Panc1 (cell line): Measurements from ENCODE around the gene SLC39A8. TPM values are rescaled to one million over a fixed set of nuclear protein-coding genes. Genes with fewer than 3 reads are reported as not detected.

Experiments used
- ATAC-seq: fragments of 200-7000 bp; cut with Tn5 transposase; 2 replicates; pipeline ENCODE4 v1.9.1; 2020; ENCODE audit warnings: mild to moderate bottlenecking, moderate library complexity
- BruUV-seq: library from RNA; stranded (reverse); fragments of 400-500 nt; replicated peaks from 2 replicates; lab custom pipeline; 2021; lab: Mats Ljungman, UMichigan
- CTCF ChIA-PET: fragments of 300-600 bp; sonication (Branson Sonifier 250); formaldehyde crosslinking; loops from one replicate; lab custom pipeline; 2022; ENCODE audit warnings: antibody characterized with exemption; lab: Charles Lee
- POLR2A ChIA-PET: fragments of 300-600 bp; sonication (Branson Sonifier 250); formaldehyde crosslinking; loops from one replicate; lab custom pipeline; 2022; ENCODE audit warnings: antibody characterized with exemption; lab: Charles Lee
- DNase-seq: peaks from one replicate; pipeline ENCODE4 v3.0.0-alpha.2; 2010; ENCODE audit warnings: low read depth, low spot score
- H3K27ac ChIP-seq: 2 replicates; pipeline ENCODE4 v1.5.1; 2011; ENCODE audit warnings: mild to moderate bottlenecking, low read length, inconsistent platforms
- H3K27me3 ChIP-seq: fragments of 200-500 bp; sonication (Bioruptor generic); 2 replicates; pipeline ENCODE4 v1.6.0; 2014; ENCODE audit warnings: low read length, inconsistent platforms; ENCODE audit not compliant: control insufficient read depth, insufficient read depth
- H3K36me3 ChIP-seq: fragments of 200-500 bp; sonication (Bioruptor generic); 2 replicates; pipeline ENCODE4 v1.5.1; 2014; ENCODE audit warnings: inconsistent platforms, mild to moderate bottlenecking, low read length, moderate library complexity; ENCODE audit not compliant: control insufficient read depth, insufficient read depth
- H3K4me1 ChIP-seq: 2 replicates; pipeline ENCODE4 v1.5.1; 2011; ENCODE audit warnings: inconsistent platforms, mild to moderate bottlenecking, low read length, moderate library complexity; ENCODE audit not compliant: control insufficient read depth, insufficient read depth
- H3K4me3 ChIP-seq, 2 experiments: 2 replicates each; pipeline ENCODE4 v1.5.1; 2011 to 2012; ENCODE audit warnings: low read depth in 2 of 2, low read length in 2 of 2, mild to moderate bottlenecking in 2 of 2, inconsistent platforms in 1 of 2, moderate library complexity in 1 of 2
- H3K9me3 ChIP-seq: fragments of 200-500 bp; sonication (Bioruptor generic); 2 replicates; pipeline ENCODE4 v1.5.1; 2014; ENCODE audit warnings: low read depth, mild to moderate bottlenecking, inconsistent platforms, low read length, moderate library complexity; ENCODE audit not compliant: control insufficient read depth, insufficient read depth
- POLR2AphosphoS5 ChIP-seq: IDR thresholded peaks from 2 replicates; pipeline ENCODE4 v1.6.1; 2012; ENCODE audit warnings: mild to moderate bottlenecking, low read depth, low read length, moderate library complexity
- REST ChIP-seq, 2 experiments: IDR thresholded peaks; 2 replicates each; pipeline ENCODE4 v1.6.1; 2011 to 2012; ENCODE audit warnings: low read depth in 2 of 2, control low read depth in 1 of 2, low read length in 1 of 2, mild to moderate bottlenecking in 1 of 2, moderate library complexity in 1 of 2; ENCODE audit not compliant: insufficient read depth in 1 of 2
- SIN3A ChIP-seq: IDR thresholded peaks from 2 replicates; pipeline ENCODE4 v1.6.1; 2012; ENCODE audit warnings: low read depth, mild to moderate bottlenecking, low read length, moderate library complexity, borderline replicate concordance; ENCODE audit not compliant: insufficient read depth
- TCF7L2 ChIP-seq: IDR thresholded peaks from 2 replicates; pipeline ENCODE4 v1.6.1; 2011; ENCODE audit warnings: mild to moderate bottlenecking, low read depth, low read length, inconsistent platforms
- in situ Hi-C: cut with HindIII; loops from 2 replicates; pipeline ENCODE4 v1.10.0; 2016; ENCODE audit warnings: low sequenced_read_pairs, low pct_unique_long_range_greater_than_20kb
- intact Hi-C: fragments of 100-400 bp; cut with micrococcal nuclease; formaldehyde crosslinking; loops from one replicate; pipeline ENCODE4 v1.10.0; 2022; ENCODE audit not compliant: unreplicated experiment
- total RNA-seq: library from RNA; stranded (reverse); gene quantifications from one replicate; pipeline ENCODE4 v1.2.1, GENCODE V29; 2021; ENCODE audit not compliant: unreplicated experiment
- TF ChIP-seq, protein P1 (sequence below): fragments of 450-650 bp; IDR thresholded peaks from 2 replicates; pipeline ENCODE4 v1.5.1; 2017; ENCODE audit warnings: mild to moderate bottlenecking

SLC39A8 gene
- total RNA-seq, 1 experiment from 2014 or later: 1.4 TPM

DNA sequence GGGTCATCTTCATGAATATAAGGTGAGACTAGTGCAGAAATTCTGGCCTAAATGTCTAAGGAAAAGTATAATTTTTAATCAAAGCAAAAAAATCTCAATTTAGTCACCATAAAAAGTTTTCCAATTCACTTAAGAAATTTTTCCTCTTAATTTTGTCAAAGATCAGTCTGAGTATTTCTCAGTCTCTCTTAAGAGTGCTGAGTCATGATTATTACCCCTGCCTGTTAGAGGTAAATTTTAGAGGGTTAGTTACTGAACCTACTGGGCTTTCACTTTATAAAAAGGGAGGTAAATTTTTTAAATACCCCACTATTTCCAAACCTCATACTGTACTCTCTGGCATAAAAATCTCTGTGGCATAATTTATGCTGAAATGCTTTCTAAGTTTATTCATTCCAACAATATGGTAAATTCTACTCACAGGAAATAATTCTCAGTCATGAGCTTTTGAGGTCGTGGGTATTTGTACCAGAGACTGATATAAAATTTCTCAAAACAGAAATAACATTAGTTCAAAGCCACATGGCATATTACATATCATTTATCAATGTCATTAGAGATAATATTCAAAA, 122.4 kb downstream of the SLC39A8 start:
- H3K27me3 ChIP-seq: no peaks in the 10 kb centered on the region
- ChIA-PET POLR2A (no interaction called here), CTCF (no interaction called here)
- H3K27ac ChIP-seq: no peak overlapping the region
- ATAC-seq: no peak
- no peaks in the 10 kb centered on the region for H3K9me3 ChIP-seq
- no peak for DNase-seq
- intact Hi-C loops (no loop called here), in situ Hi-C loops (no loop called here)
- no peak overlapping the region for H3K4me3 ChIP-seq
- BruUV-seq: no TSS peak
- TF ChIP-seq, protein P1, sequence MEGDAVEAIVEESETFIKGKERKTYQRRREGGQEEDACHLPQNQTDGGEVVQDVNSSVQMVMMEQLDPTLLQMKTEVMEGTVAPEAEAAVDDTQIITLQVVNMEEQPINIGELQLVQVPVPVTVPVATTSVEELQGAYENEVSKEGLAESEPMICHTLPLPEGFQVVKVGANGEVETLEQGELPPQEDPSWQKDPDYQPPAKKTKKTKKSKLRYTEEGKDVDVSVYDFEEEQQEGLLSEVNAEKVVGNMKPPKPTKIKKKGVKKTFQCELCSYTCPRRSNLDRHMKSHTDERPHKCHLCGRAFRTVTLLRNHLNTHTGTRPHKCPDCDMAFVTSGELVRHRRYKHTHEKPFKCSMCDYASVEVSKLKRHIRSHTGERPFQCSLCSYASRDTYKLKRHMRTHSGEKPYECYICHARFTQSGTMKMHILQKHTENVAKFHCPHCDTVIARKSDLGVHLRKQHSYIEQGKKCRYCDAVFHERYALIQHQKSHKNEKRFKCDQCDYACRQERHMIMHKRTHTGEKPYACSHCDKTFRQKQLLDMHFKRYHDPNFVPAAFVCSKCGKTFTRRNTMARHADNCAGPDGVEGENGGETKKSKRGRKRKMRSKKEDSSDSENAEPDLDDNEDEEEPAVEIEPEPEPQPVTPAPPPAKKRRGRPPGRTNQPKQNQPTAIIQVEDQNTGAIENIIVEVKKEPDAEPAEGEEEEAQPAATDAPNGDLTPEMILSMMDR: no peak
- no peak for TF ChIP-seq POLR2AphosphoS5
- TF ChIP-seq REST (IDR thresholded peaks at IDR 0.05; ENCODE audit: insufficient read depth in 1 of 2, low read depth in 2 of 2, low read length in 1 of 2): no peak
- no peak for TF ChIP-seq TCF7L2
- no peak for TF ChIP-seq SIN3A
- no peaks in the 10 kb centered on the region for H3K4me1 ChIP-seq
- H3K36me3 ChIP-seq: no peaks in the 10 kb centered on the region

GRCh38 chr4:102219129-102219528, 126.2 kb downstream of the SLC39A8 start:
- Histone ChIP-seq H3K4me1 (no peaks in the 10 kb centered on the region), H3K27ac (no peak overlapping the region), H3K9me3 (no peaks in the 10 kb centered on the region), H3K4me3 (no peak overlapping the region), H3K36me3 (no peaks in the 10 kb centered on the region), H3K27me3 (no peaks in the 10 kb centered on the region)
- ChIA-PET POLR2A (no interaction called here), CTCF (no interaction called here)
- DNase-seq (no peak), ATAC-seq (no peak)
- in situ Hi-C loops (no loop called here), intact Hi-C loops (no loop called here)
- TF ChIP-seq TCF7L2 (no peak), SIN3A (no peak), REST (IDR thresholded peaks at IDR 0.05; ENCODE audit: insufficient read depth in 1 of 2, low read depth in 2 of 2, low read length in 1 of 2) (no peak), POLR2AphosphoS5 (no peak)
- TF ChIP-seq, protein P1: no peak
- BruUV-seq: no TSS peak
